Measurements from ENCODE around the gene PPP1R12C.

PPP1R12C gene

DNA sequence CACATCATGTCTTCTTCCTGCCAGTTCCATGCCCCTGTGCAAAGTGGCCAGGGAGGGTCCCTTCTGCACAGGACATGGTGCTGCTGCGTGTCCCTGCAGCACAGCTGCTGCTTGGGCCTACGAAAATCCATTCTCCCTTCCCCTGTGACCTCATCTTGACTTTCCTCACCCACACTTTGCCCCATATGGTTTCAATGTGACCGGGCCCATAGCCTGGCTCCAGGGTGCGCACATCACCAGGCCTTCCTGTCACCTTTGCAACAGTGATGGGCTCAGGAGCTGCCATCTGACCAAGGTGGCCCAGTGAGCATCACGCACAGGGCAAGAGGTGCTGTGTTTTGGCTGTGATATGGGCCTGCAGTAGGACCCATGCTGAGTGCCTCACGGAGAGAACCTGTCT, 10.8 kb downstream of the PPP1R12C start:
- TF ChIP-seq, protein P1, sequence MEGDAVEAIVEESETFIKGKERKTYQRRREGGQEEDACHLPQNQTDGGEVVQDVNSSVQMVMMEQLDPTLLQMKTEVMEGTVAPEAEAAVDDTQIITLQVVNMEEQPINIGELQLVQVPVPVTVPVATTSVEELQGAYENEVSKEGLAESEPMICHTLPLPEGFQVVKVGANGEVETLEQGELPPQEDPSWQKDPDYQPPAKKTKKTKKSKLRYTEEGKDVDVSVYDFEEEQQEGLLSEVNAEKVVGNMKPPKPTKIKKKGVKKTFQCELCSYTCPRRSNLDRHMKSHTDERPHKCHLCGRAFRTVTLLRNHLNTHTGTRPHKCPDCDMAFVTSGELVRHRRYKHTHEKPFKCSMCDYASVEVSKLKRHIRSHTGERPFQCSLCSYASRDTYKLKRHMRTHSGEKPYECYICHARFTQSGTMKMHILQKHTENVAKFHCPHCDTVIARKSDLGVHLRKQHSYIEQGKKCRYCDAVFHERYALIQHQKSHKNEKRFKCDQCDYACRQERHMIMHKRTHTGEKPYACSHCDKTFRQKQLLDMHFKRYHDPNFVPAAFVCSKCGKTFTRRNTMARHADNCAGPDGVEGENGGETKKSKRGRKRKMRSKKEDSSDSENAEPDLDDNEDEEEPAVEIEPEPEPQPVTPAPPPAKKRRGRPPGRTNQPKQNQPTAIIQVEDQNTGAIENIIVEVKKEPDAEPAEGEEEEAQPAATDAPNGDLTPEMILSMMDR (conservative IDR thresholded peaks at IDR 0.05; ENCODE audit: low read depth, low read length) = no peak
- no peak for DNase-seq (ENCODE audit: low read depth)
- H3K4me3 ChIP-seq (ENCODE audit: low read depth, low read length) = no peak overlapping the region

DNA sequence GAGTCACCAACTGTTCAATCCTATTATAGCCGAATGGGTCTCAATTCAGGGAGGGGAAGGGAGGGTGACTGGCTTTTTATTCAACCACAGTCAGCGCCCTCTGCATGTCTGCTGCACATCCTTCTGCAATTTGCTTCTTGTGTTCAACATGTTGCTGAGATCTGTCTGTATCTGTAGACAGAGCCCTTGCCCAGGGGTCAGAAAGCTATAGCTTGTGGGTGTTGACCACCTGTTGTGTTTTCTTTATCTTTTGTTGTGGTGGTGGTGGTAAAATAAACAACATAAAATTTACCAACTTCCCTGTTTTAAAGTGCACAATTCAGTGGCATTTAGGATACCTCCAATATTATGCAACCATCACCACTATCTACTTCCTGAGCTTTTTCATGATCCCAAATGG, 12.2 kb downstream of the PPP1R12C start:
- TF ChIP-seq, protein P1 (conservative IDR thresholded peaks at IDR 0.05; ENCODE audit: low read depth, low read length) = no peak
- DNase-seq (ENCODE audit: low read depth) = no peak
- no peak overlapping the region for H3K4me3 ChIP-seq (ENCODE audit: low read depth, low read length)

DNA sequence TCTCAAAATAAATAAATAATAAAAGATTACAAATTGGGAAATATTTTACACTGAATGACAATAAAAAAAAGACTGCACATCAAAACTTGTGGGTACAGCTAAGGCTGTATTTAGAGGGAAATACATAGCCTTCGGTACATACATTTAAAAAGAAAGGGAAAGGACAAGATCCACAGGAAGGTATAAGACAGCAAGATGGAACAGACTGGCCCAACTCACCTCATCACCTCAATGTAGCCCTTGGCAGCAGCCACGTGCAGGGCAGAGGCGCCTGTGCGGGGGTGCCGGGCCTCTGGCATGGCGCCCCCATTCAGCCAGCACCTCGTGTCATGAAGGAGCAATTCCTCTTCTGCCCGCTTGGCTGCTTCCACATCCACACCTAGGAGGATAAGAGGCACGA, 14.2 kb downstream of the PPP1R12C start:
- no peak for DNase-seq (ENCODE audit: low read depth)
- TF ChIP-seq, protein P1 (conservative IDR thresholded peaks at IDR 0.05; ENCODE audit: low read depth, low read length) = no peak

DNA sequence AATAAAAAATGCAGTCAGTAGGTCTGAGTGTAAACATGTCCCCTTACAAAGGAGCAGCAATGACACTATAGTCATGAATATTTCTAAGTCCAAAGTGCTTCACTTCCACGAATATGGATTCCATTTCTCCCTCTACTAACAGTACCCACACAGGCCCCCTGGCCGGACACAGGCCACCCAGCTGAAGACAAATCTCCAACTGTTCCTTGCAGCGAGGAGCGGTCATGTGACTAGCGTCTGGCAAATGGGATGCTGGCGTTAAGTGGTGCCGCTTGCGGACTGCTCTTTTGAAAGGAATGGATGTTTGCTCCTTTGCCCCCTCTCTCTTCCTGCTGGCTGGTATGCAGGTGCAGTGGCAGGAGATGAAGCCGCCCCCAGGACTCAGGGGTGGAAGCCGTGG, 16.2 kb downstream of the PPP1R12C start:
- DNase-seq (ENCODE audit: low read depth) = no peak
- TF ChIP-seq, protein P1 (conservative IDR thresholded peaks at IDR 0.05; ENCODE audit: low read depth, low read length) = no peak
- no peak overlapping the region for H3K4me3 ChIP-seq (ENCODE audit: low read depth, low read length)

More for the DNA sequence above, 14.2 kb downstream of the PPP1R12C start:
- H3K4me3 ChIP-seq (ENCODE audit: low read depth, low read length) = no peak overlapping the region

DNA sequence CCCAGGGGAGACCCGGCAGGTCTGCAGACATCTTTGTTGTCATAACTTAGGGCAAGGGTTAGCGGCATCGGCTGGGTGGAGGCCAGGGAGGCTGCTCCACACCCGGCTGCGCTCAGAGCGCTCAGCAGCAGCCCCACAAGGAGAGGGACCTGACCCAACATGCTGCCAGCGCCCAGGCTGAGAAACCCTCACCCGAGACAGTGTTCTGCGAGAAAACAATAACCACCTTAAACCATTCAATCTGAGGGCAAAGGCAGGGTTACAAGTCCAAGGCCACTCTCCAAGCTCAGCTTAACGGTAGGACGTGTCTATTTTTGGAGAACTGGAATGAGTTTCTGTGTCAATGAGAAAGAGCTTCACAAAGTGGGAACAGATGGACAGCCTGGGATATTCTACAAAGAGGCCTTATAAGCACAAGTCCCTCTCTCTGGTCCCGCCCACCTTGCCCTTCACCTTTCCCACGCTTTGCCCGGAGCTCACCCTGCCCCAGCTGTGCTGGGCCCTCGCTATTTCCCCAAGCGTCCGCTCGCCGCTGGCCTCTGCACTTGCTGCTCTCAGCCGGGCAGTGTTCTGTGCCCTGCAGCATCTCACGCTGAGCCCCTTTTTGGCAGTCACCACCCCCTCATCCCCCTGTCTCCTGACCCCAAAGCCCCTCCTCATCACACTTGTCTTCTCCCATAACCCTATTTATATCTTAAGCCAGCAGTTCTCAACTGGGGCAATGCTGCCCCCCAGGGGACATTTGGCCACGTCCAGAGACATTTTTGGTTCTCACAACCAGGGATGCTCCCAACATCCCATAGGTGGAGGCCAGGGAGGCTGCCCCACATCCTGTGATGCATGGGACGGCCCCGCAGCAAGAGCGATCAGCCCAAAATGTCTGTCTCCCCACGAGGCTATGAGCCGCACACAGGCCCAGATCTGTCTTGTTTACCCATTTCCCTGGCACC, 17.6 kb downstream of the PPP1R12C start:
- H3K4me3 ChIP-seq (ENCODE audit: low read depth, low read length) = no peak overlapping the region
- no peak for DNase-seq (ENCODE audit: low read depth)
- TF ChIP-seq, protein P1 (conservative IDR thresholded peaks at IDR 0.05; ENCODE audit: low read depth, low read length) = peak; percentile 47

DNA sequence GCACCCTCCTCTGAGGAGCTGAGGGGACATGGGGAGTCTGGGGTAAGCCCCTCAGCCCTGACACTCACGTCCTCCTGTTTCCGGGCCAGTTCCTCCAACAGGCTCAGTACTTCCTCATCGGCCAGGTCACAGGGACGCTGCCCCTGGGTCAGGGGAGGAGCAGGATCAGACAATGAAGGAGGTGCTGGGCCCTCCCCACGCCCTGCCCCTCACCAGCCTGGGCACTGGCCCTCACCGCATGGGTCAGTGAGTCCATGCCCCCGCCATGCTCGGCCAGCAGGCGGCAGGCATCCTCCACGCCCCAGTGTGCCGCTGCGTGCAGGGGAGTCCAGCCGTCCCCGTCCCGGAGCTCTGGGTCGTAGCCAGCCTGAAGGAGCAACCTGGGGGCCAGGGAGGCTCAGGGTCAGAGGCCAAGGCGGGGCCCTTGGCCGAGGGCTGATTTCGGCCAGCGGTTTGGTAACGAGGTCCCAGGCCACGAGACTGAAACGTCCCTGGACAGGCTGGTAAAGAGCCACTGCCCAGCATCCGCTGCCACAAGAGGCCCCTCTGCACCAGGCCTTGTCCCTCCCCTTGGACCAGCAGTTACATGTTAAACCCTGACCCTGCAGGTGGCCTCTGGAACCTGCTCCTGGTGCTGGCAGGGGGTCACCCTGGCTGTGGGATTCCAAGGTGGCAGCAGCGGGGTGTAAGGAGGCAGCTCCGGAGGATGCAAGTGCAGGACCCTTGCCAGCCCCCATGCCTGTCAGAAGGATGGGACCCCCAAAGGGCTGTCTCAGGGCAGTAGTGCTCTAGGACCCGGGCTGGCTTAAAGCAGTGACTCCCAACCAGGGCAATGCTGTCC, 18.5 kb downstream of the PPP1R12C start:
- no peak overlapping the region for H3K4me3 ChIP-seq (ENCODE audit: low read depth, low read length)
- DNase-seq (ENCODE audit: low read depth) = no peak
- TF ChIP-seq, protein P1 (conservative IDR thresholded peaks at IDR 0.05; ENCODE audit: low read depth, low read length) = no peak

All from choroid plexus epithelial cell (primary cell).